Heart left ventricle (tissue), 13 donors: Measurements from ENCODE around the gene METTL22.

Experiments used
- POLR2A ChIP-seq, 2 donors: fragments of 450-650 bp; IDR thresholded peaks; one replicate each; pipeline ENCODE4 v1.6.1; 2017; ENCODE audit warnings: antibody characterized with exemption in 2 of 2, mild to moderate bottlenecking in 2 of 2, moderate library complexity in 2 of 2
- TF ChIP-seq, protein P1 (sequence below), 12 donors: fragments of 200-600 bp; sonication (generic) in 4 of 12; IDR thresholded peaks; one replicate each; pipeline versions ENCODE4 v1.5.0 to v1.8.0; 2018 to 2022; ENCODE audit warnings: antibody characterized with exemption in 12 of 12, mild to moderate bottlenecking in 5 of 12
- donor health status: ischemic (EF 13 %, LVEDD 7.1; RV severe dilation, severe dysfunction).
- donor health status: DM: no; HTN: yes; CAD: no.
- donor health status: DM: no; HTN: no; CAD: no.
- donor health status: ischemic (EF 25% LVEDD 6.9; RV normal size, moderate dysfunction).
- donor health status: ischemic (EF 25% LVEDD 5.7; RV mildly dilated, moderate dysfunction).
- donor health status: ischemic (EF 35%, LVEDD 5.7; RV mildly dilated, moderate dysfunction).
- donor health status: nonischemic (EF 11% LVEDD 7.7; RV severe dilation, severe dysfunction).
- donor health status: DM: yes; HTN: yes; CAD: no.
- donor health status: PGD.
- donor health status: ischemic (EF 29% LVEDD 5.4; RV normal size, mild dysfunction).
- donor health status: nonischemic (EF 23%, LVEDD 6.1; RV moderate dilation, normal function).

DNA sequence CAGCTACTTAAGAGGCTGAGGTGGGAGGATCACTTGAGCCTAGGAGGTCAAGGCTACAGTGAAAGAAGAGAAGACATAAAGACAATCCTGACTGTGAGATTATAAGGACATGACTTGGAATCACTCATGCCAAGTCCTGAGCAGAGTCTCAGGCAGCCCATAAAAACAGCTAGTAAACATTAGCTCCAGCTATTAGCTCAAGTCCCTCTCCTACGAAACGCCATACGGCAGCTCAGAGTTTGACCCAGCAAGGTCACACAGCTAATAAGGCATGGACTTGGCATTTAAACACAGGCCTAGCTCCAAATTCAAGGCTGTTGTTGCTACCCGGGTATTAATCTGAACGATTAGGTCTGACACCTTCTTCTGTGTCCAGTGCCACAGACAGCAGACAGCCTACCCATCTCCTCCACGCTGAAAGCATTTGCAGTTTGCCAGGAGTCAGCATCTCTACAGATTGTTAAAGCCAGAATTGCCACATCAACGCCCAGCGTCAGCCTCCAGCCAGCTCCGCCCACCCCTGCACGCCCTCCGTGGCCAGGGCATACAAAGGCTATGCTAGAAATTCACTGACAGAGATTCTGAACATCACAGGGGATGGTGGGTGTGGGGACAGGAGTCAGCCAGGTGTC lies 21.2 kb upstream of the METTL22 start:
- no peak for TF ChIP-seq POLR2A (IDR thresholded peaks at IDR 0.05)
- TF ChIP-seq, protein P1, sequence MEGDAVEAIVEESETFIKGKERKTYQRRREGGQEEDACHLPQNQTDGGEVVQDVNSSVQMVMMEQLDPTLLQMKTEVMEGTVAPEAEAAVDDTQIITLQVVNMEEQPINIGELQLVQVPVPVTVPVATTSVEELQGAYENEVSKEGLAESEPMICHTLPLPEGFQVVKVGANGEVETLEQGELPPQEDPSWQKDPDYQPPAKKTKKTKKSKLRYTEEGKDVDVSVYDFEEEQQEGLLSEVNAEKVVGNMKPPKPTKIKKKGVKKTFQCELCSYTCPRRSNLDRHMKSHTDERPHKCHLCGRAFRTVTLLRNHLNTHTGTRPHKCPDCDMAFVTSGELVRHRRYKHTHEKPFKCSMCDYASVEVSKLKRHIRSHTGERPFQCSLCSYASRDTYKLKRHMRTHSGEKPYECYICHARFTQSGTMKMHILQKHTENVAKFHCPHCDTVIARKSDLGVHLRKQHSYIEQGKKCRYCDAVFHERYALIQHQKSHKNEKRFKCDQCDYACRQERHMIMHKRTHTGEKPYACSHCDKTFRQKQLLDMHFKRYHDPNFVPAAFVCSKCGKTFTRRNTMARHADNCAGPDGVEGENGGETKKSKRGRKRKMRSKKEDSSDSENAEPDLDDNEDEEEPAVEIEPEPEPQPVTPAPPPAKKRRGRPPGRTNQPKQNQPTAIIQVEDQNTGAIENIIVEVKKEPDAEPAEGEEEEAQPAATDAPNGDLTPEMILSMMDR (IDR thresholded peaks at IDR 0.05) = no peak
